ENCODE measurements around the gene OLFM2. TPM values are rescaled to one million over a fixed set of nuclear protein-coding genes. Genes with fewer than 3 reads are reported as not detected.

Gene OLFM2
- total and polyA plus RNA-seq, 9 of the 15 experiments (the other 6 are each of a cell fraction or from before 2014, with no cell fraction given) = 0.10 to 0.33 (median 0.23) TPM; not detected in 4

- TF ChIP-seq, protein P1, sequence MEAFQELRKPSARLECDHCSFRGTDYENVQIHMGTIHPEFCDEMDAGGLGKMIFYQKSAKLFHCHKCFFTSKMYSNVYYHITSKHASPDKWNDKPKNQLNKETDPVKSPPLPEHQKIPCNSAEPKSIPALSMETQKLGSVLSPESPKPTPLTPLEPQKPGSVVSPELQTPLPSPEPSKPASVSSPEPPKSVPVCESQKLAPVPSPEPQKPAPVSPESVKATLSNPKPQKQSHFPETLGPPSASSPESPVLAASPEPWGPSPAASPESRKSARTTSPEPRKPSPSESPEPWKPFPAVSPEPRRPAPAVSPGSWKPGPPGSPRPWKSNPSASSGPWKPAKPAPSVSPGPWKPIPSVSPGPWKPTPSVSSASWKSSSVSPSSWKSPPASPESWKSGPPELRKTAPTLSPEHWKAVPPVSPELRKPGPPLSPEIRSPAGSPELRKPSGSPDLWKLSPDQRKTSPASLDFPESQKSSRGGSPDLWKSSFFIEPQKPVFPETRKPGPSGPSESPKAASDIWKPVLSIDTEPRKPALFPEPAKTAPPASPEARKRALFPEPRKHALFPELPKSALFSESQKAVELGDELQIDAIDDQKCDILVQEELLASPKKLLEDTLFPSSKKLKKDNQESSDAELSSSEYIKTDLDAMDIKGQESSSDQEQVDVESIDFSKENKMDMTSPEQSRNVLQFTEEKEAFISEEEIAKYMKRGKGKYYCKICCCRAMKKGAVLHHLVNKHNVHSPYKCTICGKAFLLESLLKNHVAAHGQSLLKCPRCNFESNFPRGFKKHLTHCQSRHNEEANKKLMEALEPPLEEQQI (IDR thresholded peaks at IDR 0.05) = no peak
- TF ChIP-seq ZFP36 (IDR thresholded peaks at IDR 0.05; ENCODE audit: low read depth, low read length, partially characterized antibody) = peak; percentile 54
- TF ChIP-seq, protein P2, sequence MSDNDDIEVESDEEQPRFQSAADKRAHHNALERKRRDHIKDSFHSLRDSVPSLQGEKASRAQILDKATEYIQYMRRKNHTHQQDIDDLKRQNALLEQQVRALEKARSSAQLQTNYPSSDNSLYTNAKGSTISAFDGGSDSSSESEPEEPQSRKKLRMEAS (CRISPR knock-in tag; IDR thresholded peaks at IDR 0.05) = peak; percentile 86
- TF ChIP-seq SREBF2 (CRISPR knock-in tag; IDR thresholded peaks at IDR 0.05) = no peak
- no peak for TF ChIP-seq ZNF589 (CRISPR knock-in tag; IDR thresholded peaks at IDR 0.05; ENCODE audit: low read depth)
- TF ChIP-seq SRSF3 (IDR thresholded peaks at IDR 0.05; ENCODE audit: insufficient read depth, low read length) = no peak
- TF ChIP-seq NR2C2 (CRISPR knock-in tag; IDR thresholded peaks at IDR 0.05) = no peak
- TF ChIP-seq NR2C2 (tag; IDR thresholded peaks at IDR 0.05) = no peak
- no peak for TF ChIP-seq GABPB1 (CRISPR knock-in tag; IDR thresholded peaks at IDR 0.05)
- TF ChIP-seq ZFPM2 (CRISPR knock-in tag; IDR thresholded peaks at IDR 0.05) = no peak
- TF ChIP-seq, protein P3, sequence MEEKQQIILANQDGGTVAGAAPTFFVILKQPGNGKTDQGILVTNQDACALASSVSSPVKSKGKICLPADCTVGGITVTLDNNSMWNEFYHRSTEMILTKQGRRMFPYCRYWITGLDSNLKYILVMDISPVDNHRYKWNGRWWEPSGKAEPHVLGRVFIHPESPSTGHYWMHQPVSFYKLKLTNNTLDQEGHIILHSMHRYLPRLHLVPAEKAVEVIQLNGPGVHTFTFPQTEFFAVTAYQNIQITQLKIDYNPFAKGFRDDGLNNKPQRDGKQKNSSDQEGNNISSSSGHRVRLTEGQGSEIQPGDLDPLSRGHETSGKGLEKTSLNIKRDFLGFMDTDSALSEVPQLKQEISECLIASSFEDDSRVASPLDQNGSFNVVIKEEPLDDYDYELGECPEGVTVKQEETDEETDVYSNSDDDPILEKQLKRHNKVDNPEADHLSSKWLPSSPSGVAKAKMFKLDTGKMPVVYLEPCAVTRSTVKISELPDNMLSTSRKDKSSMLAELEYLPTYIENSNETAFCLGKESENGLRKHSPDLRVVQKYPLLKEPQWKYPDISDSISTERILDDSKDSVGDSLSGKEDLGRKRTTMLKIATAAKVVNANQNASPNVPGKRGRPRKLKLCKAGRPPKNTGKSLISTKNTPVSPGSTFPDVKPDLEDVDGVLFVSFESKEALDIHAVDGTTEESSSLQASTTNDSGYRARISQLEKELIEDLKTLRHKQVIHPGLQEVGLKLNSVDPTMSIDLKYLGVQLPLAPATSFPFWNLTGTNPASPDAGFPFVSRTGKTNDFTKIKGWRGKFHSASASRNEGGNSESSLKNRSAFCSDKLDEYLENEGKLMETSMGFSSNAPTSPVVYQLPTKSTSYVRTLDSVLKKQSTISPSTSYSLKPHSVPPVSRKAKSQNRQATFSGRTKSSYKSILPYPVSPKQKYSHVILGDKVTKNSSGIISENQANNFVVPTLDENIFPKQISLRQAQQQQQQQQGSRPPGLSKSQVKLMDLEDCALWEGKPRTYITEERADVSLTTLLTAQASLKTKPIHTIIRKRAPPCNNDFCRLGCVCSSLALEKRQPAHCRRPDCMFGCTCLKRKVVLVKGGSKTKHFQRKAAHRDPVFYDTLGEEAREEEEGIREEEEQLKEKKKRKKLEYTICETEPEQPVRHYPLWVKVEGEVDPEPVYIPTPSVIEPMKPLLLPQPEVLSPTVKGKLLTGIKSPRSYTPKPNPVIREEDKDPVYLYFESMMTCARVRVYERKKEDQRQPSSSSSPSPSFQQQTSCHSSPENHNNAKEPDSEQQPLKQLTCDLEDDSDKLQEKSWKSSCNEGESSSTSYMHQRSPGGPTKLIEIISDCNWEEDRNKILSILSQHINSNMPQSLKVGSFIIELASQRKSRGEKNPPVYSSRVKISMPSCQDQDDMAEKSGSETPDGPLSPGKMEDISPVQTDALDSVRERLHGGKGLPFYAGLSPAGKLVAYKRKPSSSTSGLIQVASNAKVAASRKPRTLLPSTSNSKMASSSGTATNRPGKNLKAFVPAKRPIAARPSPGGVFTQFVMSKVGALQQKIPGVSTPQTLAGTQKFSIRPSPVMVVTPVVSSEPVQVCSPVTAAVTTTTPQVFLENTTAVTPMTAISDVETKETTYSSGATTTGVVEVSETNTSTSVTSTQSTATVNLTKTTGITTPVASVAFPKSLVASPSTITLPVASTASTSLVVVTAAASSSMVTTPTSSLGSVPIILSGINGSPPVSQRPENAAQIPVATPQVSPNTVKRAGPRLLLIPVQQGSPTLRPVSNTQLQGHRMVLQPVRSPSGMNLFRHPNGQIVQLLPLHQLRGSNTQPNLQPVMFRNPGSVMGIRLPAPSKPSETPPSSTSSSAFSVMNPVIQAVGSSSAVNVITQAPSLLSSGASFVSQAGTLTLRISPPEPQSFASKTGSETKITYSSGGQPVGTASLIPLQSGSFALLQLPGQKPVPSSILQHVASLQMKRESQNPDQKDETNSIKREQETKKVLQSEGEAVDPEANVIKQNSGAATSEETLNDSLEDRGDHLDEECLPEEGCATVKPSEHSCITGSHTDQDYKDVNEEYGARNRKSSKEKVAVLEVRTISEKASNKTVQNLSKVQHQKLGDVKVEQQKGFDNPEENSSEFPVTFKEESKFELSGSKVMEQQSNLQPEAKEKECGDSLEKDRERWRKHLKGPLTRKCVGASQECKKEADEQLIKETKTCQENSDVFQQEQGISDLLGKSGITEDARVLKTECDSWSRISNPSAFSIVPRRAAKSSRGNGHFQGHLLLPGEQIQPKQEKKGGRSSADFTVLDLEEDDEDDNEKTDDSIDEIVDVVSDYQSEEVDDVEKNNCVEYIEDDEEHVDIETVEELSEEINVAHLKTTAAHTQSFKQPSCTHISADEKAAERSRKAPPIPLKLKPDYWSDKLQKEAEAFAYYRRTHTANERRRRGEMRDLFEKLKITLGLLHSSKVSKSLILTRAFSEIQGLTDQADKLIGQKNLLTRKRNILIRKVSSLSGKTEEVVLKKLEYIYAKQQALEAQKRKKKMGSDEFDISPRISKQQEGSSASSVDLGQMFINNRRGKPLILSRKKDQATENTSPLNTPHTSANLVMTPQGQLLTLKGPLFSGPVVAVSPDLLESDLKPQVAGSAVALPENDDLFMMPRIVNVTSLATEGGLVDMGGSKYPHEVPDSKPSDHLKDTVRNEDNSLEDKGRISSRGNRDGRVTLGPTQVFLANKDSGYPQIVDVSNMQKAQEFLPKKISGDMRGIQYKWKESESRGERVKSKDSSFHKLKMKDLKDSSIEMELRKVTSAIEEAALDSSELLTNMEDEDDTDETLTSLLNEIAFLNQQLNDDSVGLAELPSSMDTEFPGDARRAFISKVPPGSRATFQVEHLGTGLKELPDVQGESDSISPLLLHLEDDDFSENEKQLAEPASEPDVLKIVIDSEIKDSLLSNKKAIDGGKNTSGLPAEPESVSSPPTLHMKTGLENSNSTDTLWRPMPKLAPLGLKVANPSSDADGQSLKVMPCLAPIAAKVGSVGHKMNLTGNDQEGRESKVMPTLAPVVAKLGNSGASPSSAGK (IDR thresholded peaks at IDR 0.05) = peak; percentile 89
- TF ChIP-seq RAD21 (CRISPR knock-in tag; conservative IDR thresholded peaks at IDR 0.05 in 1 of 2, IDR thresholded peaks at IDR 0.05 in 1 of 2) = no peak
- no peak for TF ChIP-seq SAFB (IDR thresholded peaks at IDR 0.05; ENCODE audit: borderline replicate concordance, low read depth, low read length)
Observed at GRCh38 chr19:9945319-9945966, 9.1 kb upstream of the OLFM2 start (continued).
